A172 (cell line): ENCODE results near the gene KAZN. TPM values are rescaled to one million over a fixed set of nuclear protein-coding genes. Genes with fewer than 3 reads are reported as not detected.
A peak's percentile ranks its signal among the peaks of the same experiment; 100 is the strongest.

Experiments used
- DNase-seq: peaks from one replicate; pipeline ENCODE4 v3.0.0-alpha.2; 2015; ENCODE audit warnings: low spot score
- total RNA-seq: library from RNA; depleted of rRNA; stranded (reverse); fragments of >200 nt; shearing (Covaris generic); gene quantifications from 2 replicates; pipeline ENCODE4 v1.2.3, GENCODE V29; 2014

Gene KAZN
- total RNA-seq, 1 experiment from 2014 or later: 1.7 TPM

GRCh38 chr1:14977338-14977931, 378.9 kb downstream of the KAZN start:
- DNase-seq: no peak

- DNase-seq: peak; percentile 55
Measured at GRCh38 chr1:14980621-14981218, 382.2 kb downstream of the KAZN start.

DNA sequence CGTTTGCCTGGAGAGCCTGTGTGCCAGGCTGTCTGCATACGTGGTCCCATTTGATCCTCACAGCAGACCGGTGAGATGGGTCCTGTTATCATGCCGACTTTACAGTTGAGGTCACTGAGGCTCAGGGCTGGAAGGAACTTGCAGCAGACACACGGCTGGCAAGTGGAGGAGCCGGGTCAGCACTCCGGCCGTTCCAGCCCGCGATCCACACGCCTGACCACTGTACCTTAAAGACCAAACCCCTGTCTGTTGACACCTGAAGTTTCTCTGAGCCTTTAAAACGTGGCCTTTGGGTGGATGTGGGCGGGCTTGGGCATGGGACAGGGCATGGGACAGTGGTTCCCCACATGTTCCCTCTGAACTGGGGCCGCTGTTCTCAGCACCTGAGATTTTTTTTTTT, 383.5 kb downstream of the KAZN start:
- DNase-seq: no peak

DNA sequence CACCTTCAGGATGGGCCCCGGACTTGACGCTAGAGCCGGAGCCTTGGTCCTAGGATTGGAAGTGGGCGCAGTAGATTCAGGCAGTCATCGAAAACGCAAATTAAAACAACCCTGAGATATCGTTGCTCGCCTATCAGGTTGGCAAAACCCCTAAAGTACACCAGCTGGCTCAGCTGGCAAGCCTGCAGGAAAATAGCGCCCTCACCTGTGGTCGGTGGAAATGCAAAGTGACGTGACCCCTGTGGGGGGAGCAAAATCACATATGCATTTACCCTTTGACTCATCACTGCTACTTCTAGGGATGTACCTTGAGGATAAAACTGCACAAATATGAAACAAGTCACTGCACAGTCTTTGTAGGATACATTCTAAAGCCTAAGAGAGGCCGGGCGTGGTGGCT, 384.8 kb downstream of the KAZN start:
- DNase-seq: no peak

DNA sequence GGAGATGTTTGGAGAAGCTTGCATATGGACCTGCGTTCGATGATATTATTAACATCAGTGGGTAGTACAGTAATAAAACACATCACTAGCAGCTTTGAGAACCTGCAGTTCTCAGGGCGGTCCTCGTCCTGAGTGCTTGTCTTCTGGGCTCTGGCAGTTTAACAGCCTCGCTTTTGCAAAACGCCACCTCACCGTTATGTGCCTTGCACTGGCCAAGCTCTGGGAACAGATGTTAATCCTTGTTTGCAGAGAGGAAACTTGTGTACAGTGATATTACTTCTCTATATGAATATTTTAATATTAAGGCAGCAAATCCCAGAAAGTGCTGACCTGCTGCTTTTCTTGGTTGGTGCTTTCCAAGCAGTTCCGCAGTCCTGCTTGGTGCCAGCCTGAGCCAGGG, 387.7 kb downstream of the KAZN start:
- DNase-seq: no peak

DNA sequence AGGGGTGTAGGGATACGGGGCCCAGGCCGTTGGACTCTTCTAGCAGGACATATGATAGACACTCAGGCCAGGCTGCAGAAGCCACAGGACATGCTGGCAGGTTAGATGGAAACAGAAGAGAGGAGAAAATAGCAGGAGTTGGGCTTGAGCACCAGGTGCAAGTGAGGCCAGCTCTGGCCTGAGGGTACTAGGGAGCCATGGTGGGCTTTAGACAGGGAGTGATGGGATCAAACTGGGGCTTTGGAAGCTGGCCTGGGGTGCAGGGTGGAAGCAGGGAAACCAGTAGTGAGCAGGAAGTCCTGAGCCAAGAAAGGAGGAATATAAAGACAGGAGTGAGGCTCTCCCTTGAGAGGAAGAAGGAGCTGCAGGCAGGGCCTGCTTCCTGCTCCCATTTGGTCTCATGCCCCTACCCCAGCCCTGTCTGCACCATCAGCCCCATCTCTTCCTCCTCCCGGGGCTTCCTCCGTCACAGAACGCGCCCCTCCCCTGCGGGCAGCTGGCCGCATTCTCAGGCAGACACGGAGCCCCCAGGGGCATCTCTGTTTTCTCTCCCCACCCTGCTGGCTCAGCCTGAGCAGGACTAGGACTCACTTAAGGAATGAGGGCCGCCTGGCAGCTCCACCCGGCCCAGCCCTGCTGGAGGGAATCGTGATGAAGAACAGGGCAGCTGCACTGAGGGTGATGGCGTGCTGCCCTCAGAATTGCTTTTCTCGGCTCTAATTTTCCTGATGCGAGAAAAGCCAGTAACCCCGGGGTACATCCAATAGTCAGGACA, 389.5 kb downstream of the KAZN start:
- DNase-seq: no peak

DNA sequence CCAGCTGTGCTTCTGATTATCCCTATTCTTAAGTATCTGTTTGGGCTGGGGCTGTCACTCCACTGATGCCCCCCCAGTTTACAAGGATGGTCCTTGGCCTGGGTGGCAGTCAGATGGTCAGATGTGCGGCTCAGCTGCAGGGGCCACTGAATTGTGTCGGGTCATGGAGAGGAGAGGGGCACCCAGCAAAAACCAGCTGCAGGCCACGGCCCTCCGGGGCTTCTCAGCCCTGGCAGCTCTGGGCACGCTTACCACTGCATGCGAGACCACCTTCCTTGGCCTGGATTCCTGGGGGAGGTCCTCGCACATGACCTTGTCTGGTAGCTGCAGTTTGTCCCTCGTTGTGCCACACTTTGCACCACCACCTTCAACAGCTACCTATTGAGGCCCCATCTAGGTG, 390.2 kb downstream of the KAZN start:
- no peak for DNase-seq

DNA sequence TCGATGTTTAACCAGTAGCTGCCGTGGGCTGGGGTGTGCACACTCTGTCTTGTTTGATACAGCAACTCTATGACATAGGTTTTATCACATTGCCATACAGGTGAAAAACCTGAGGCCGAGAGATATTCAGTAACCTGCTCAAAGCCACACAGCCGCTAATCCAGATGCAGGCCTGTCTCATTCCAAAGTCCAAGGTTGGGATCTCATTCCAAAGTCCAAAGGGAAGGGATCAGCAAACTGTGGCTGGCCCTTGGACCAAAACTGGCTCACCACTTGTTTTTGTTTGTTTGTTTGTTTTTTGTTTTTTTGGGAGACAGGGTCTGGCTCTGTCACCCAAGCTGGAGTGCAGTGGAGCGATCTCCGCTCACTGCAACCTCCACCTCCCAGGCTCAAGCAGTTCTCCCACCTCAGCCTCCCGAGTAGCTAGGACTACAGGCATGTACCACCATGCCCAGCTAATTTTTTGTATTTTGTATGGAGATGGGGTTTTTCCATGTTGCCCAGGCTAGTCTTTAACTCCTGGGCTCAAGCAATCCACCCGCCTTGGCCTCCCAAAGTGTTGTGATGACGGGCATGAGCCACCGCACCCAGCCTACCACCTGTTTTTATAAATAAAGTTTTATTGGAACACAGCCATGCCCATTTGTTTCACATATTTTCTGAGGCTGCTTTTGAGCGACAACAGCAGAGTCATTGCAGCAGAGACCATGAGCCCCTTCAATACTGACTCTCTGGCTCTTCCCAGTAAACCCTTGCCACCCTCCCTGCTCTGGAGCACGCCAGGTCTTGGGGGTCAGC, 391.6 kb downstream of the KAZN start:
- DNase-seq: no peak

- no peak for DNase-seq
Measured at GRCh38 chr1:14993414-14993813, 394.9 kb downstream of the KAZN start.

DNA sequence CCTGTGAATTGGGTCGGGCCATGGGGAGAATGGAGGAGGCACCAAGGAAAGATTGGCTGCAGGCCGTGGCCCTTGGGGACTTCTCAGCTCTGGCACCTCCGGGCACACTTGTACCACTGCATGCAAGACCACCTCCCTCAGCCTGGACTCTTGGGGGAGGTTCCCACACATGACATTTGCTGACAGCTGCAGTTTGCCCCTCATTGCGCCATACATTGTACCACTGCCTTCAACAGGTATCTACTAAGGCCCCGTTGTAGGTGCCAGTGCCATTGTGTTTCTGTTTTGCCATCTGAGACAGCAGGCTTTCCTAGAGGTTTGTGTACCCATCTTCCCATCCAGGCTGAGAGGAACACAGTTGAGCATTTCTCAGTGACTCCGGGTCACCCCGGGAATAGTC, 395.7 kb downstream of the KAZN start:
- DNase-seq: no peak

GRCh38 chr1:14994841-14995437, 396.5 kb downstream of the KAZN start:
- DNase-seq: no peak

DNA sequence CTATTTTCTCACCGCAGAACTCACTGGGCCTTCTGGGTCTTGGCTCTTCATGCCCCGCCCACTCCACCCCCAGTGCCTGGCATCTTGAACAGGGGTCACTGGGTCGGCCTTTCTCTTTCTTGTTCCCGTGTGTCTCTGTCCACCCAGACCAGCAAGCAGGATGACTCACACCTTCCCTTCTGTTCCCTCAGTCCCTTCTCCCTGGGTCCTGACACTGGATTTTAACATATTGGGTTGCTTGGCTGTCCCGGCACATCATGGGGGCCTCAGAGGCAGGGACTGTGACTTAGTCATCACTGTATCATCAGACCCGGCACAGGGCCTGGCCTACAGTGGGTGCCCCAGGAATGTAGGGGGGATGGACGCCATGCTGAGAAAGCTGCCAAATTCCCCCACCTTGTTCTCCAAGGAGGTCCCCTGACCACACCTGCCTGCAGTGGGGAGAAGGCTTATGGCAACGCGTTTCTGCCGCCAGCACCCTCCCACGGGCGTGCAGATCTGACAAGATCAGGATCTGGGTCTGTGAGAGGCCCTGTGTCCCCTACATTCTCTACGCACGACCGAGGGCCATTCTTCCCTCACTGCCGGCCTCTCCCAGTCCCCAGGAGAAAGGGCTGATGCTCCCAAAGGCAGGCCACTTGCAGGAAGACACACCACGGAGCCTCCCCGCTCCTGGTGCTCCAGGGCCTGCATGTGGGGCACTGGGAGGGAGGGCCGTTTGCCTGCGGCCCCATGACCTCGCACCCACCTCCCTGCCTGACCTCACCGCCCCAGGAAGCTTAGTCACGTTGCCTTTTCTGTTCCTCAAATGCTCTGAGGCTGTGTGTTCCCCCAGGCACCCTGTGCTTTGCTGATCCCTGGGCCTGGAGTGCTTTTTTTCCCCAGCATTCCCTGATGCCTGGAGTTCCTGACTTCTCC, 397.9 kb downstream of the KAZN start:
- DNase-seq: peak; percentile 88

DNA sequence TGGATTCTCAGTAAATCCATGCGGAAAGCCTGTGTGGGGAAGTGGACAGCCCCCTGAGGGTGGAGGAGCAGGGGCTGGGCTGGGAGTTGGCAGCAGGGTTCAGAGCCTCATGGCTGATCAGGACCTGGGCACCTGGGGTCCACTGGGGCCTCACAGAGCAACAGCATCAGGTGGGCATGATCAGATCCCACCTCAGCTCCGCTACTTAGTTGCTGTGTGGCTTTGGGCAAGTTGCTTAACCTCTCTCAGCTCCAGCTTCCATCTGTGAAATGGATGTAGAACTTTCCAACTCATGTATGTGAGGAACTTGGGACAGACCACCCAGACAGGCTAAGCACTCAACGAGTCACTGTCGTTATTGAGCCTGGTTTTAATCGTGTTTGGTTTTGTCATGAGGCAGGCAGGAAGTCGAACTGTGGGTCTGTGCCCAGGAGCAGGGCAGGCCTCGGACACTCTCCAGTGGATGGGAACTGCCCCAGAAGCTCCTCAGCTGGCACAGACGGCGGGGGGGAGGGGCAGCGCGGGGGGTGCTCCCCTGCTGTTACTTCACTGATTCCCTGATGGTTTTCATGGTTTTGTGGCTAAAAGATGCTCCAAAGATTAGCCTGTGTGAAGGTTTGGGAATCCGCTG, 399.3 kb downstream of the KAZN start:
- no peak for DNase-seq

DNA sequence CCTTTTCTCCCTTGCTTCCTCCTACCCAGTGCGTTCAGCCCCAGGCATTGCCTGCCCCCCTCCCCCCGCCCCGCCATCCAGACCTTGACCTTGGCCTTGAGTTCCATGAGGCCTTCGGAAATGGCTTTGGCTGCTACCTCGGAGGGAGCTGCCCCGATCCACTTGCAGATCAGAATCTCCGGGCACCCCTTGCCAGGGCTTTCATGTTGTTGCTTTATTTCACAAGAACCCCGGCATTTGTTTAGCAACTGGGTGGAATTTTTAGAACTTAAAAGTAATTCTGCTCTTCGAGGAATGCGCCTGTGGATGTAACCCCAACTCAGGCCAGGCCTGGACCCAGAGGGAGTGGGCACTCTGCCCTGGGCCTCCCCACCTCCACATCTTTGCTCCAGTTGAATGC, 401.0 kb downstream of the KAZN start:
- DNase-seq: no peak

GRCh38 chr1:15000030-15000429, 401.5 kb downstream of the KAZN start:
- DNase-seq: no peak

GRCh38 chr1:15000671-15001070, 402.2 kb downstream of the KAZN start:
- DNase-seq: no peak

DNA sequence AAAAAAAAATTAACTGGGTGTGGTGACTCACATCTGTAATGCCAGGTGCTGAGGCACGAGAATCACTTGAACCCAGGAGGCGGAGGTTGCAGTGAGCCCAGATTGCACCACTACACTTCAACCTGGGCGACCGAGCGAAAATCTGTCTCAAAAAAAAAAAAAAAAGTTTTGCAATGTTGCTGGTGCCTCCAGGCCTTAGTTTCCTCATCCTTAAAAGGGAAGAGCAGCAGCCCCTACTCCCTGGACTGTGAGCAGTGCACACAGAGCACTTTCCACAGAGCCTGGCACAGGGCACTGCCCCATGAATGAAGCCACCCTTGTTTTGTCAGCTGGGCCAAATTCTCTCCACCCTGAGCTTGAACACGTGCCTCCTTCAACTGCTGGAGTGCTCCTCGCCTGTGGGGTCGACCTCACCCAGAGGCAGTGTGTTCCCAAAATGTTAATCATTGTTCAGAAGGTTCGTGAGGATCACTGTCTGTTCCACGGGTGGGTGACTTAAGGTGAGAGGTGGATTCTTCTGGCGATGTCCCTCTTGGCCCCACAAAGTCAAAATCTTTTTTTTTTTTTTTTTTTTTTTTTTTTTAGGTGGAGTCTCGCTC, 402.9 kb downstream of the KAZN start:
- no peak for DNase-seq

DNA sequence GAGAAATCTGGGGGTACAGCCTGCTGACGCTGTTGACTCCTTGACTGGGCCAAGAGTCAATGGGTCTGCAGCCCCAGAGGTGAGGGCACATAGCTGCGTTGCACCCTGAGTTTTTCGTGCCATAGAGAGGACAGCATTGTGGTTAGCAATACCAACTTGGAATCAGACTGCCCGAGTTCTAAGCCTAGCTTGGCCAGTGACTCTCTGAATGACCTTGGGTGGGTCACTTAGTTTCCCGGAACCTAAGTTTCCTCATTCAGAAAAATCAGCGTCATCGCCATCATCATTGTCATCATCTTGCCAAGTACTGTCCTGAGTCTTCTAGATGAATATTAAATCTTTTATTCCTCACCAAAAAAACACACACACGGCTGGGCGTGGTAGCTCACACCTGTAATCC, 403.8 kb downstream of the KAZN start:
- DNase-seq: no peak

GRCh38 chr1:15004396-15004795, 405.9 kb downstream of the KAZN start:
- no peak for DNase-seq

- peak; percentile 28 for DNase-seq
Measured at GRCh38 chr1:15005116-15005515, 406.6 kb downstream of the KAZN start.
